ENCODE results near the gene LRRC61.

Gene LRRC61

GRCh38 chr7:150373049-150373801 is 50.1 kb downstream of the LRRC61 start:
- Mint-ChIP-seq H3K27ac (peak overlapping the region; percentile 83), H3K27me3 (no peaks in the 10 kb centered on the region), H3K9me3 (no peaks in the 10 kb centered on the region), H3K4me3 (no peak overlapping the region), H3K4me1 (ENCODE audit: low read depth) (peaks cover 61% of the 10 kb centered on the region), H3K36me3 (ENCODE audit: low read depth) (peaks cover 50% of the 10 kb centered on the region)
- DNase-seq, result no peak

- no peak for DNase-seq
- no peak overlapping the region for H3K4me3 Mint-ChIP-seq
- peaks cover 48% of the 10 kb centered on the region for H3K36me3 Mint-ChIP-seq (ENCODE audit: low read depth)
- H3K4me1 Mint-ChIP-seq (ENCODE audit: low read depth), result peaks cover 60% of the 10 kb centered on the region
- H3K27me3 Mint-ChIP-seq, result no peaks in the 10 kb centered on the region
- peak overlapping the region; percentile 83 for H3K27ac Mint-ChIP-seq
- no peaks in the 10 kb centered on the region for H3K9me3 Mint-ChIP-seq
Observed at GRCh38 chr7:150374026-150374425, 50.9 kb downstream of the LRRC61 start.

DNA sequence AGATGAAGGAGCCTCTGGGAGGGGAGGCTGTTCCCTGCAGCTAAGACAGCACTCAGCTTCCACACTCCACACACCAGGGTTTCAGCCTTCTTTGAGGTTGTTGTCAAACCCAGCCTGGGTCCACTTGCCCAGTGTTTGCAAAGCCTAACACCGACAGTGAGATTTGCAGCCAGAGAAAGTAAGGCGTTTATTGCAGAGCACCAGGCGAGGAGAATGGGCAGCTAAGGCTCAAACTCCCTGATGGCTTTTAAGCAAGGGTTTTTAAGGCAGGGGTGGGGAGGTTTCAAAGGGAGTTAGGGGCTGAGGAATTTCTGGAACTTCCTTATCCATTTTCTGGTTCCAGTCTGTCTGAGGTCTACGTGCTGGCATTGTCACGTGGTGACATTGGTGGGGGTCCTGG is 51.3 kb downstream of the LRRC61 start:
- Mint-ChIP-seq H3K27ac (peak overlapping the region; percentile 34), H3K27me3 (no peaks in the 10 kb centered on the region), H3K4me3 (no peak overlapping the region), H3K9me3 (no peaks in the 10 kb centered on the region), H3K4me1 (ENCODE audit: low read depth) (peaks cover 60% of the 10 kb centered on the region), H3K36me3 (ENCODE audit: low read depth) (peaks cover 44% of the 10 kb centered on the region)
- DNase-seq, result no peak

- peak overlapping the region; percentile 90 for H3K27ac Mint-ChIP-seq
- peaks cover 36% of the 10 kb centered on the region for H3K36me3 Mint-ChIP-seq (ENCODE audit: low read depth)
- H3K27me3 Mint-ChIP-seq, result no peaks in the 10 kb centered on the region
- no peaks in the 10 kb centered on the region for H3K9me3 Mint-ChIP-seq
- peak overlapping the region; percentile 41 for H3K4me3 Mint-ChIP-seq
- no peak for DNase-seq
- H3K4me1 Mint-ChIP-seq (ENCODE audit: low read depth), result peaks cover 61% of the 10 kb centered on the region
Observed at GRCh38 chr7:150375662-150376521, 52.7 kb downstream of the LRRC61 start.

- Mint-ChIP-seq H3K4me1 (ENCODE audit: low read depth) (peaks cover 62% of the 10 kb centered on the region), H3K27ac (peak overlapping the region; percentile 90), H3K36me3 (ENCODE audit: low read depth) (peaks cover 34% of the 10 kb centered on the region), H3K4me3 (peak overlapping the region; percentile 41), H3K9me3 (no peaks in the 10 kb centered on the region), H3K27me3 (no peaks in the 10 kb centered on the region)
- DNase-seq, result no peak
Observed at GRCh38 chr7:150376560-150376959, 53.4 kb downstream of the LRRC61 start.

- Mint-ChIP-seq H3K27ac (peak overlapping the region; percentile 83), H3K4me3 (no peak overlapping the region)
Observed at GRCh38 chr7:150377196-150377595, 54.0 kb downstream of the LRRC61 start.

GRCh38 chr7:150377635-150378034 is 54.5 kb downstream of the LRRC61 start:
- H3K4me1 Mint-ChIP-seq (ENCODE audit: low read depth), result peaks cover 60% of the 10 kb centered on the region
- peak overlapping the region; percentile 83 for H3K27ac Mint-ChIP-seq
- DNase-seq, result no peak
- no peaks in the 10 kb centered on the region for H3K9me3 Mint-ChIP-seq
- peak overlapping the region; percentile 81 for H3K4me3 Mint-ChIP-seq
- peaks cover 27% of the 10 kb centered on the region for H3K36me3 Mint-ChIP-seq (ENCODE audit: low read depth)
- H3K27me3 Mint-ChIP-seq, result no peaks in the 10 kb centered on the region

More at GRCh38 chr7:150377196-150377595, 54.0 kb downstream of the LRRC61 start:
- Mint-ChIP-seq H3K4me1 (ENCODE audit: low read depth) (peaks cover 62% of the 10 kb centered on the region), H3K36me3 (ENCODE audit: low read depth) (peaks cover 32% of the 10 kb centered on the region), H3K27me3 (no peaks in the 10 kb centered on the region), H3K9me3 (no peaks in the 10 kb centered on the region)
- DNase-seq, result no peak

DNA sequence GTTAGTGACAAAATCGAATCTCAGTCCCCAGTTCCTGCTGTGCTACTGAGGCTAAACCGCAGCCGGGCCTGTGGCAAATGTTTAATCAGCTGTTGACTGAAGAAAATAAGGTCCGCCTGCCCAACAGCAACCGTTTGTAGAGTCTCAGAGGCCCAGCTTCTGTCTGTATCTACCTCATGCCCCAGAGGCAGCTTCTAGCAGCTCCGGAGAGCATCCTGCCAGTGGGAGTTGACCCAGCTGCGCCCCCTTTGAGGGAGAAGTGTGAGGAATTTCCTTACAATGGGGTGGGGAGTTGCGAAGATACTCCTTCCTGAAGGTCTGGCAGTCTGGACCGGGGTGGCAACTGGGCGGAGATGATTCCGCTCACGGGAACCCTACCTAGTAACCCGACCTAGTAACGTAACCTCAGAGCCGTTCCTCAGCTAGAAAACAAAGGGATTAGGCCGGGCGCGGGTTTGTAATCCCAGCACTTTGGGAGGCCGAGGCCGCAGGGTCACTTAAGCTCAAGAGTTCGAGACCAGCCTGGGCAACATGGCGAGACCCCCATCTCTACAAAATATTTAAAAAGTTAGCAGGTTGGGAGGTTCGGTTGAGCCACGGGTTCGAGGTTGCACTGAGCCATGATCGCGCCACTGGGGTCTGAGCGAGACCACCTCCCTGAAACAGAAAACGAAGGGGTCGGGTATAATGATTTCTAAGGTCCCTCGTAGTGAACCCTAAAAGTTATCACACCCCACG is 55.1 kb downstream of the LRRC61 start:
- peaks cover 21% of the 10 kb centered on the region for H3K36me3 Mint-ChIP-seq (ENCODE audit: low read depth)
- peak; percentile 57 for DNase-seq
- no peaks in the 10 kb centered on the region for H3K9me3 Mint-ChIP-seq
- peaks cover 57% of the 10 kb centered on the region for H3K4me1 Mint-ChIP-seq (ENCODE audit: low read depth)
- H3K27me3 Mint-ChIP-seq, result no peaks in the 10 kb centered on the region
- peak overlapping the region; percentile 83 for H3K27ac Mint-ChIP-seq
- peak overlapping the region; percentile 81 for H3K4me3 Mint-ChIP-seq

DNA sequence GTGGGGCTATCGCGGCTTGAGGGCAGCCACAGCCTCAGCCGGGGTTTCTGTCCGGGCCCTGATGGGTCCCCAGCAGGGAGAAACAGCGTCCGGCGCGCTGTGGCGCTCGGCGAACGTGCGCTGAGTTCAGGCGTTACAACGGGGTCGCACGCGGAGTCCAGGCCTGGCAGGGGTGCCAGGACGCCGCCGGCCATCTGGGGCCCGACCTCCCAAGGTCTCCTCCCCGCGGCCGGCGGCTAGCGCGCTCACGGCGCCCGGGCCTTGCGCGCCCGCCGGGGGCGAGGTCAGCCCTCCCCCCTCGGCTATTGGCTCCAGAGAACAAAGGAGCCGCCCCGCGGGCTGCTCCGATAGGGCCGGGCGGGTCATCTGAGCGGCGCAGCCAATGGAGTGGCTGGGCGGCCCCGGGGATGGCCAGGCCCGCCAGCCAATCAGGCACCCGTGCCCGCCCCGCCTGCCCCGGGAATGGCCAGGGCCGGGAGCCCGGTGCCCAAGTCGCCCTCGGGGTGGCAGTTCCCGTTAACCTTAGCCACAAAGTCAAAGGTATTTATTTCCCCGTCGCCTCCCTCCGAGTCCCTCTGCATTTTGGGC is 55.8 kb downstream of the LRRC61 start, which contains the start of gene ZNF775:
TSS of gene ZNF775 (plus strand) at position 478 of the 588 bp plus-strand sequence. CDS start 9,141 bp downstream, outside the sequence.
- H3K9me3 Mint-ChIP-seq, result no peaks in the 10 kb centered on the region
- peak within 1 kb of the TSS; percentile 90 for H3K4me3 Mint-ChIP-seq
- H3K27ac Mint-ChIP-seq, result peak within 1 kb of the TSS; percentile 88
- no peaks in the 10 kb centered on the region for H3K27me3 Mint-ChIP-seq
- DNase-seq, result peak; percentile 93
- peaks cover 53% of the 10 kb centered on the region for H3K4me1 Mint-ChIP-seq (ENCODE audit: low read depth)
- H3K36me3 Mint-ChIP-seq (ENCODE audit: low read depth), result peaks cover 14% of the 10 kb centered on the region

GRCh38 chr7:150379441-150380379 is 56.6 kb downstream of the LRRC61 start:
- no peak for DNase-seq
- no peaks in the 10 kb centered on the region for H3K9me3 Mint-ChIP-seq
- H3K27me3 Mint-ChIP-seq, result no peaks in the 10 kb centered on the region
- peaks cover 49% of the 10 kb centered on the region for H3K4me1 Mint-ChIP-seq (ENCODE audit: low read depth)
- peak overlapping the region; percentile 90 for H3K4me3 Mint-ChIP-seq
- peaks cover 7% of the 10 kb centered on the region for H3K36me3 Mint-ChIP-seq (ENCODE audit: low read depth)
- peak overlapping the region; percentile 88 for H3K27ac Mint-ChIP-seq

DNA sequence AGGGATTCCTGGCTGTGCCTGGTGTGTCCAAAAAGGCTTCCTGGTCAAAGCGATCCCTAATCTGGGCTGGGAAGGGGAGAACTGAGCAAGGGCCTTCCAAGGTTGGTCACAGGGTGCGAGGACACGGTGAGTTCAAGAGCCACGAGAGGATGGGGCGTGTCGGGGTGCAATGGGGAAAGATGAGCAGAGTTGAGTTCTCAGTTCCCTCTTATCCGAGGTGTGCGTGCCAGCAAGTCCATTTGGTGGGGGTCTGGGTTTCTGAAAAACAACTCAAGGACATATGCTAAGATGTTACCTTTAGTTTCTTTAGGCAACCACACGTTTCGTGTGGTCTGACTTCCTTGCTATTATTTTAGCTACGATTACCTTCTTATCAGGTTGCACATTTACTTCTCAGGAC is 57.3 kb downstream of the LRRC61 start:
- H3K36me3 Mint-ChIP-seq (ENCODE audit: low read depth), result peaks cover 5% of the 10 kb centered on the region
- H3K27ac Mint-ChIP-seq, result peak overlapping the region; percentile 30
- H3K9me3 Mint-ChIP-seq, result no peaks in the 10 kb centered on the region
- no peak for DNase-seq
- peaks cover 45% of the 10 kb centered on the region for H3K4me1 Mint-ChIP-seq (ENCODE audit: low read depth)
- peak overlapping the region; percentile 90 for H3K4me3 Mint-ChIP-seq
- H3K27me3 Mint-ChIP-seq, result no peaks in the 10 kb centered on the region

DNA sequence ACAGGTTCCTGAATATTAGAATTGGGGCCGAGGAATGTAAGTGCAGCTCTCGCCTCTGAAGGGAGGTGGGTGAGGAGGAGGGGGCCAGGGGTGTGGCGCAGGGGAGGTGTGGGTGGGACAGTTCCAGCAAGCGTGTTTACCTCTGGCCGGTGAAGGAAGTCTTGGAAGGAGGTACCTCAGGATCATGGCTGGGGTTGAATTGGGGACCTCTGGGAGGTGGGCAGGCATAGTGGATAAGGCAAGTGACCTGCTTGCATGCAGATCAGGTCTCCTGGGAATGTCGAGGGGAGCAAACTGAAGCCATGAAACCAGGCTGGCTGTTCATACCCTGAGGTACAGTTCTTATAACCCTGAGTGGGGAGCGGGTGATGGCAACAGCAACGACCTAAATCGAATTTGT is 57.9 kb downstream of the LRRC61 start:
- H3K9me3 Mint-ChIP-seq, result no peaks in the 10 kb centered on the region
- H3K4me3 Mint-ChIP-seq, result peak overlapping the region; percentile 11
- no peak overlapping the region for H3K27ac Mint-ChIP-seq
- H3K36me3 Mint-ChIP-seq (ENCODE audit: low read depth), result peaks cover 4% of the 10 kb centered on the region
- no peaks in the 10 kb centered on the region for H3K27me3 Mint-ChIP-seq
- H3K4me1 Mint-ChIP-seq (ENCODE audit: low read depth), result peaks cover 40% of the 10 kb centered on the region
- DNase-seq, result no peak

DNA sequence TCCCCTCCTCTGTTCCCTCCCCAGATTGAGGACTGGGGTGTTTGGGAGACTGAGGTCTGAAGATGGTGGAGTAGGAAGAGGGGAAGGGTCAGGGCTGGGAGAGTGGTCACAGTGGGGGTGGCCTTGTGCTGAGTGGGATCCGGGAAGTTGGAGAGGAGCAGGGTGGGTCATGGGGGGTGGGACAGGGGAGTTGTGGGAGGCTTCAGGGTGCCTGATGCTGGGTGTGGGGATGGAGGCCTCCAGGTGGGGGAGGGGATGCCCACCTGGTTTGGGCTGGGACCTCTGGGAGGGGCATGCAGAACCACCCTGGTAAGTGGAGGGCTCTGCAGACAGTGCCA is 58.6 kb downstream of the LRRC61 start:
- no peak overlapping the region for H3K27ac Mint-ChIP-seq
- H3K9me3 Mint-ChIP-seq, result no peaks in the 10 kb centered on the region
- no peak for DNase-seq
- peaks cover 33% of the 10 kb centered on the region for H3K4me1 Mint-ChIP-seq (ENCODE audit: low read depth)
- peaks cover 4% of the 10 kb centered on the region for H3K36me3 Mint-ChIP-seq (ENCODE audit: low read depth)
- no peak overlapping the region for H3K4me3 Mint-ChIP-seq
- H3K27me3 Mint-ChIP-seq, result no peaks in the 10 kb centered on the region

Data from activated T-cell treated with anti-CD3 and anti-CD28 coated beads, Interleukin-2, amount 50 U/mL, for 24 hours (primary cell).